HepG2 (cell line): ENCODE results near the gene SPINK4. TPM values are rescaled to one million over a fixed set of nuclear protein-coding genes. Genes with fewer than 3 reads are reported as not detected.

Experiments
- ADNP ChIP-seq: sonication (generic); formaldehyde crosslinking; IDR thresholded peaks from 2 replicates; pipeline ENCODE4 v1.4.0; 2020; ENCODE audit warnings: missing genetic modification reagents
- CCDC6 ChIP-seq: sonication (generic); formaldehyde crosslinking; IDR thresholded peaks from 2 replicates; pipeline ENCODE4 v1.8.1; 2022; ENCODE audit warnings: mild to moderate bottlenecking, missing genetic modification reagents, moderate library complexity
- ERF ChIP-seq: IDR thresholded peaks from 2 replicates; pipeline ENCODE4 v1.6.1; 2018; ENCODE audit warnings: missing biosample characterization, missing genetic modification reagents
- FIP1L1 ChIP-seq: fragments of 200-400 bp; formaldehyde crosslinking; IDR thresholded peaks from 2 replicates; pipeline ENCODE4 v1.6.1; 2018; ENCODE audit warnings: low read depth, mild to moderate bottlenecking, low read length, moderate library complexity, borderline replicate concordance; ENCODE audit not compliant: insufficient read depth
- FOXA1 ChIP-seq, 2 experiments: fragments of 450-650 bp in 1 of 2; sonication (generic) in 1 of 2; formaldehyde crosslinking in 1 of 2; IDR thresholded peaks; 2 replicates each; pipeline versions ENCODE4 v1.4.0 to v1.6.1; 2016 to 2020; ENCODE audit warnings: missing genetic modification reagents in 1 of 2
- GPN1 ChIP-seq: sonication (generic); formaldehyde crosslinking; IDR thresholded peaks from 2 replicates; pipeline ENCODE4 v1.5.1; 2020; ENCODE audit warnings: missing genetic modification reagents, borderline replicate concordance
- MXI1 ChIP-seq: IDR thresholded peaks from 3 replicates; pipeline ENCODE4 v1.6.1; 2012; ENCODE audit warnings: low read depth, low read length, inconsistent platforms, borderline replicate concordance
- NFIC ChIP-seq: IDR thresholded peaks from 2 replicates; pipeline ENCODE4 v1.6.1; 2012; ENCODE audit warnings: mild to moderate bottlenecking, low read length, inconsistent platforms
- REL ChIP-seq: sonication (generic); formaldehyde crosslinking; conservative IDR thresholded peaks from 2 replicates; pipeline ENCODE4 v1.8.0; 2022; ENCODE audit warnings: mild to moderate bottlenecking, missing genetic modification reagents, moderate library complexity
- ZFX ChIP-seq: sonication (generic); formaldehyde crosslinking; IDR thresholded peaks from 2 replicates; pipeline ENCODE4 v1.4.0; 2020; ENCODE audit warnings: mild to moderate bottlenecking, low read depth, missing genetic modification reagents, moderate library complexity
- ZFY ChIP-seq: sonication (generic); formaldehyde crosslinking; IDR thresholded peaks from 2 replicates; pipeline ENCODE4 v1.4.0; 2020; ENCODE audit warnings: missing genetic modification reagents
- ZNF24 ChIP-seq: fragments of 450-650 bp; IDR thresholded peaks from 2 replicates; pipeline ENCODE4 v1.6.1; 2017; ENCODE audit warnings: antibody characterized with exemption, mild to moderate bottlenecking
- ZNF317 ChIP-seq: sonication (generic); formaldehyde crosslinking; IDR thresholded peaks from 2 replicates; pipeline ENCODE4 v1.5.0; 2020; ENCODE audit warnings: mild to moderate bottlenecking, missing genetic modification reagents
- ZNF547 ChIP-seq: sonication (generic); formaldehyde crosslinking; IDR thresholded peaks from 2 replicates; pipeline ENCODE4 v1.5.1; 2020; ENCODE audit warnings: mild to moderate bottlenecking, missing genetic modification reagents
- ZNF652 ChIP-seq: IDR thresholded peaks from 2 replicates; pipeline ENCODE4 v1.6.1; 2016; ENCODE audit warnings: low read depth, borderline replicate concordance
- ZNF709 ChIP-seq: sonication (generic); formaldehyde crosslinking; IDR thresholded peaks from 2 replicates; pipeline ENCODE4 v1.5.0; 2020; ENCODE audit warnings: mild to moderate bottlenecking, missing genetic modification reagents
- ZSCAN20 ChIP-seq: sonication (generic); formaldehyde crosslinking; IDR thresholded peaks from 2 replicates; pipeline ENCODE4 v1.4.0; 2020; ENCODE audit warnings: missing genetic modification reagents, mild to moderate bottlenecking, borderline replicate concordance
- polyA plus RNA-seq, 8 experiments: library from polyadenylated mRNA; depleted of rRNA in 3 of 8; stranded (reverse) in 7 of 8; unstranded in 1 of 8; fragments of >200 nt; fragmentation: Illumina TruSeq in 4 of 8; extraction: Trizol in 4 of 8; gene quantifications; 2 replicates each; pipeline versions ENCODE4 v1.2.1 to v1.2.3, GENCODE V29; 2011 to 2016; ENCODE audit warnings: low read depth in 4 of 8, missing spikeins in 1 of 8, mixed read lengths in 1 of 8; ENCODE audit not compliant: insufficient read depth in 1 of 8
- total RNA-seq, 5 experiments: library from RNA; depleted of rRNA; stranded (reverse); fragments of >200 nt; fragmentation: Illumina TruSeq; extraction: Trizol; gene quantifications; 2 replicates each; pipeline ENCODE4 v1.2.3, GENCODE V29; 2016; ENCODE audit warnings: low read depth in 1 of 5
- TF ChIP-seq, protein P1 (sequence below): sonication (generic); formaldehyde crosslinking; IDR thresholded peaks from 2 replicates; pipeline ENCODE4 v1.4.0; 2020; ENCODE audit warnings: missing genetic modification reagents
- TF ChIP-seq, protein P2 (sequence below): IDR thresholded peaks from 2 replicates; pipeline ENCODE4 v1.4.0; 2020; ENCODE audit warnings: mild to moderate bottlenecking, missing genetic modification reagents
- TF ChIP-seq, protein P3 (sequence below): sonication (generic); formaldehyde crosslinking; conservative IDR thresholded peaks from 2 replicates; pipeline ENCODE4 v1.4.0; 2020; ENCODE audit warnings: mild to moderate bottlenecking, missing genetic modification reagents, moderate library complexity

The SPINK4 gene
- total and polyA plus RNA-seq, 2 of the 13 experiments (the other 11 are each of a cell fraction or from before 2014, with no cell fraction given): 0.53 to 3.4 TPM

DNA sequence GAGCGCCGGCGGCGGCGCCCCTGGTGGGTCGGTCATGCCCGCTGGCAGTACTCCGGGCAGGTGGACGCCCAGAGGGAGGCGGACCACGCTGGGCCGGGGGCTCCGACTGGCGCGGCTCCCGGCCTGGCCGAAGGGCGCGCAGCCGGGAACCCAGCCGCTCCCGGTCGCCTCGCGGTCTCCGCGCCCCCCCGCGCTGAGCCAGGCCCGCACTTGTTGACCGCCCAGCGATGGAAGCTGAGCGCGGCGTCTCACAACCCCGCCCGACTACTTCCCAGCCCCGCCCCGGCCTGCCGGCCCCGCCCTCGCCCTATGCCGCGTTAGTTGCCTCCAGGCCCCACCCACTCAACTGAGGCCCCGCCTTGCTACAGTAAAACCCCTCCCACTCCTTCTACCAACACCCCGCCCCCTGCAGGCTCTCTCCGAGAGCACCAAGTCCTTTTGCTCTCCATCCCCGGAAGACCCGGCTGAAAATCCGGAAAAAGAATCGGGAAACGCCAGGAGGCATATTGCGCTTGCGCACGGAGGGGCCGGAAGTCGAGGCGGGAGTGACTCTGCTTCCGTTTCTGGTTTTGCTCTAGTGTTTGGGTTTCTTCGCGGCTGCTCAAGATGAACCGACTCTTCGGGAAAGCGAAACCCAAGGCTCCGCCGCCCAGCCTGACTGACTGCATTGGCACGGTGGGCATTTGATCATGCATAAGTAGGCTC lies 24.7 kb downstream of the SPINK4 start, which contains the start of the genes BAG1 and CHMP5 (continued):
- TF ChIP-seq ERF (peak; percentile 28; the same call in 1 of the 2 replicates), ZFX (CRISPR knock-in tag) (peak; percentile 78), ZSCAN20 (CRISPR knock-in tag) (0 out of 2 replicates have a peak, but pooled peaks have one; percentile 23), GPN1 (CRISPR knock-in tag) (no peak), MXI1 (peak; percentile 45; the same call in 1 of the 3 replicates), CCDC6 (CRISPR knock-in tag) (peak; percentile 34; the same call in 1 of the 2 replicates), ADNP (CRISPR knock-in tag) (no peak), ZNF652 (CRISPR knock-in tag) (no peak), FIP1L1 (no peak), ZNF317 (CRISPR knock-in tag) (0 out of 2 replicates have a peak, but pooled peaks have one; percentile 6), NFIC (no peak), ZFY (CRISPR knock-in tag) (peak; percentile 86), FOXA1 (IDR thresholded peaks at IDR 0.05) (no peak), FOXA1 (CRISPR knock-in tag; IDR thresholded peaks at IDR 0.05) (peak; percentile 51), ZNF24 (no peak), ZNF547 (CRISPR knock-in tag) (peak; percentile 8; the same call in 1 of the 2 replicates), REL (CRISPR knock-in tag) (no peak), ZNF709 (CRISPR knock-in tag) (0 out of 2 replicates have a peak, but pooled peaks have one; percentile 43)
- TF ChIP-seq, protein P1, sequence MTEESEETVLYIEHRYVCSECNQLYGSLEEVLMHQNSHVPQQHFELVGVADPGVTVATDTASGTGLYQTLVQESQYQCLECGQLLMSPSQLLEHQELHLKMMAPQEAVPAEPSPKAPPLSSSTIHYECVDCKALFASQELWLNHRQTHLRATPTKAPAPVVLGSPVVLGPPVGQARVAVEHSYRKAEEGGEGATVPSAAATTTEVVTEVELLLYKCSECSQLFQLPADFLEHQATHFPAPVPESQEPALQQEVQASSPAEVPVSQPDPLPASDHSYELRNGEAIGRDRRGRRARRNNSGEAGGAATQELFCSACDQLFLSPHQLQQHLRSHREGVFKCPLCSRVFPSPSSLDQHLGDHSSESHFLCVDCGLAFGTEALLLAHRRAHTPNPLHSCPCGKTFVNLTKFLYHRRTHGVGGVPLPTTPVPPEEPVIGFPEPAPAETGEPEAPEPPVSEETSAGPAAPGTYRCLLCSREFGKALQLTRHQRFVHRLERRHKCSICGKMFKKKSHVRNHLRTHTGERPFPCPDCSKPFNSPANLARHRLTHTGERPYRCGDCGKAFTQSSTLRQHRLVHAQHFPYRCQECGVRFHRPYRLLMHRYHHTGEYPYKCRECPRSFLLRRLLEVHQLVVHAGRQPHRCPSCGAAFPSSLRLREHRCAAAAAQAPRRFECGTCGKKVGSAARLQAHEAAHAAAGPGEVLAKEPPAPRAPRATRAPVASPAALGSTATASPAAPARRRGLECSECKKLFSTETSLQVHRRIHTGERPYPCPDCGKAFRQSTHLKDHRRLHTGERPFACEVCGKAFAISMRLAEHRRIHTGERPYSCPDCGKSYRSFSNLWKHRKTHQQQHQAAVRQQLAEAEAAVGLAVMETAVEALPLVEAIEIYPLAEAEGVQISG (CRISPR knock-in tag): peak; percentile 70
- TF ChIP-seq, protein P2, sequence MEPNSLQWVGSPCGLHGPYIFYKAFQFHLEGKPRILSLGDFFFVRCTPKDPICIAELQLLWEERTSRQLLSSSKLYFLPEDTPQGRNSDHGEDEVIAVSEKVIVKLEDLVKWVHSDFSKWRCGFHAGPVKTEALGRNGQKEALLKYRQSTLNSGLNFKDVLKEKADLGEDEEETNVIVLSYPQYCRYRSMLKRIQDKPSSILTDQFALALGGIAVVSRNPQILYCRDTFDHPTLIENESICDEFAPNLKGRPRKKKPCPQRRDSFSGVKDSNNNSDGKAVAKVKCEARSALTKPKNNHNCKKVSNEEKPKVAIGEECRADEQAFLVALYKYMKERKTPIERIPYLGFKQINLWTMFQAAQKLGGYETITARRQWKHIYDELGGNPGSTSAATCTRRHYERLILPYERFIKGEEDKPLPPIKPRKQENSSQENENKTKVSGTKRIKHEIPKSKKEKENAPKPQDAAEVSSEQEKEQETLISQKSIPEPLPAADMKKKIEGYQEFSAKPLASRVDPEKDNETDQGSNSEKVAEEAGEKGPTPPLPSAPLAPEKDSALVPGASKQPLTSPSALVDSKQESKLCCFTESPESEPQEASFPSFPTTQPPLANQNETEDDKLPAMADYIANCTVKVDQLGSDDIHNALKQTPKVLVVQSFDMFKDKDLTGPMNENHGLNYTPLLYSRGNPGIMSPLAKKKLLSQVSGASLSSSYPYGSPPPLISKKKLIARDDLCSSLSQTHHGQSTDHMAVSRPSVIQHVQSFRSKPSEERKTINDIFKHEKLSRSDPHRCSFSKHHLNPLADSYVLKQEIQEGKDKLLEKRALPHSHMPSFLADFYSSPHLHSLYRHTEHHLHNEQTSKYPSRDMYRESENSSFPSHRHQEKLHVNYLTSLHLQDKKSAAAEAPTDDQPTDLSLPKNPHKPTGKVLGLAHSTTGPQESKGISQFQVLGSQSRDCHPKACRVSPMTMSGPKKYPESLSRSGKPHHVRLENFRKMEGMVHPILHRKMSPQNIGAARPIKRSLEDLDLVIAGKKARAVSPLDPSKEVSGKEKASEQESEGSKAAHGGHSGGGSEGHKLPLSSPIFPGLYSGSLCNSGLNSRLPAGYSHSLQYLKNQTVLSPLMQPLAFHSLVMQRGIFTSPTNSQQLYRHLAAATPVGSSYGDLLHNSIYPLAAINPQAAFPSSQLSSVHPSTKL (CRISPR knock-in tag): no peak
- TF ChIP-seq, protein P3, sequence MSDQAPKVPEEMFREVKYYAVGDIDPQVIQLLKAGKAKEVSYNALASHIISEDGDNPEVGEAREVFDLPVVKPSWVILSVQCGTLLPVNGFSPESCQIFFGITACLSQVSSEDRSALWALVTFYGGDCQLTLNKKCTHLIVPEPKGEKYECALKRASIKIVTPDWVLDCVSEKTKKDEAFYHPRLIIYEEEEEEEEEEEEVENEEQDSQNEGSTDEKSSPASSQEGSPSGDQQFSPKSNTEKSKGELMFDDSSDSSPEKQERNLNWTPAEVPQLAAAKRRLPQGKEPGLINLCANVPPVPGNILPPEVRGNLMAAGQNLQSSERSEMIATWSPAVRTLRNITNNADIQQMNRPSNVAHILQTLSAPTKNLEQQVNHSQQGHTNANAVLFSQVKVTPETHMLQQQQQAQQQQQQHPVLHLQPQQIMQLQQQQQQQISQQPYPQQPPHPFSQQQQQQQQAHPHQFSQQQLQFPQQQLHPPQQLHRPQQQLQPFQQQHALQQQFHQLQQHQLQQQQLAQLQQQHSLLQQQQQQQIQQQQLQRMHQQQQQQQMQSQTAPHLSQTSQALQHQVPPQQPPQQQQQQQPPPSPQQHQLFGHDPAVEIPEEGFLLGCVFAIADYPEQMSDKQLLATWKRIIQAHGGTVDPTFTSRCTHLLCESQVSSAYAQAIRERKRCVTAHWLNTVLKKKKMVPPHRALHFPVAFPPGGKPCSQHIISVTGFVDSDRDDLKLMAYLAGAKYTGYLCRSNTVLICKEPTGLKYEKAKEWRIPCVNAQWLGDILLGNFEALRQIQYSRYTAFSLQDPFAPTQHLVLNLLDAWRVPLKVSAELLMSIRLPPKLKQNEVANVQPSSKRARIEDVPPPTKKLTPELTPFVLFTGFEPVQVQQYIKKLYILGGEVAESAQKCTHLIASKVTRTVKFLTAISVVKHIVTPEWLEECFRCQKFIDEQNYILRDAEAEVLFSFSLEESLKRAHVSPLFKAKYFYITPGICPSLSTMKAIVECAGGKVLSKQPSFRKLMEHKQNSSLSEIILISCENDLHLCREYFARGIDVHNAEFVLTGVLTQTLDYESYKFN (CRISPR knock-in tag): 0 out of 2 replicates have a peak, but pooled peaks have one; percentile 31
